Measurements from ENCODE around the gene HAAO.

DNA sequence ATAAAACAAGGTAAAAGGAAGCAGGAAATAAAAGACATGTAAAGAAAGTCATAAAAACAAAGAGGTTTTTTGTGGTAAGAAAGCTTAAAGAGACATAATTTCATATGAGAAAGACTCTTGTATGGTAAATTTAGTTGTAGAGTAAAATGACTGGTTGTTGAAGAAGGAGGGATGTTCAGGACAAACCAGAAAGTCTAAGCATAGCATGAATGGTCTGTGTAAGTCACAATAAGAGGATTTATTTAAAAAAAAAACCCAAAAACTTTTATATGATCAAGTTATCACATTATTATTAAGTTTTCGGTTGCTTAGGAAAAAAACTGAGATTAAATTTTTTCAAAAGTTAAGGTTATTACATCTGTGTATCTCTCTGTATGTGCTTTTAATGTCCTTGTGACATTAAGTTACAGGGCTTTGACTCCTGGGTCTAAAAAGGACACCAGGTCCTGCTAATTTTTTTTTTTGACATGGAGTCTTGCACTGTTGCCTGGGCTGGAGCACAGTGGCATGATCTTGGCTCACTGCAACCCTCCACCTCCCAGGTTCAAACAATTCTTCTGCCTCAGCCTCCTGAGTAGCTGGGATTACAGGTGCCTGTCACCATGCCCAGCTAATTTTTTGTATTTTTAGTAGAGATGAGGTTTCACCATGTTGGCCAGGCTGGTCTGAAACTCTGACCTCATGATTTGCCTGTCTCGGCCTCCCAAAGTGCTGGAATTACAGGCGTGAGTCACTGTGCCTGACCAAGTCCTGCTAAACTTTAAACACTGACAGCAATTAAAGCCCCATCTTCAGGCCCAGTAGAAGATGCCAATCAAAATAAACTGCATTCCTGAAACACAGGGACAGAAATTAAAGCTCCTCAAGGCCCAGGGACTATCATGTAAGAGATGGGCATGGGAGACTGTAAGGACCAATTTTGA, 14.2 kb downstream of the HAAO start:
- TF ChIP-seq POLR2AphosphoS5 (IDR thresholded peaks at IDR 0.05; ENCODE audit: low read depth, low read length) (no peak), POLR2A (IDR thresholded peaks at IDR 0.05; ENCODE audit: low read depth, low read length) (no peak), POU2F2 (IDR thresholded peaks at IDR 0.05; ENCODE audit: low read depth, low read length) (no peak)

All from GM12891 (cell line).